Nephron (organoid): ENCODE data around the gene ITIH4.

Experiments used
- H3K27ac Mint-ChIP-seq, 3 experiments: 2 replicates each; pipeline ENCODE4 v1.8.0; 2020; ENCODE audit warnings: mixed read lengths in 3 of 3, mild to moderate bottlenecking in 2 of 3, moderate library complexity in 1 of 3
- H3K27me3 Mint-ChIP-seq: 2 replicates; pipeline ENCODE4 v1.8.0; 2021; ENCODE audit warnings: low read depth, mild to moderate bottlenecking, moderate library complexity, mixed read lengths
- H3K36me3 Mint-ChIP-seq: 2 replicates; pipeline ENCODE4 v1.8.0; 2020; ENCODE audit warnings: low read depth, mixed read lengths
- H3K4me1 Mint-ChIP-seq: 2 replicates; pipeline ENCODE4 v1.8.0; 2020; ENCODE audit warnings: mixed read lengths
- H3K4me3 Mint-ChIP-seq, 3 experiments: 2 replicates each; pipeline ENCODE4 v1.8.0; 2020; ENCODE audit warnings: mild to moderate bottlenecking in 3 of 3, mixed read lengths in 3 of 3, moderate library complexity in 2 of 3
- H3K9me3 Mint-ChIP-seq: 2 replicates; pipeline ENCODE4 v1.8.0; 2020; ENCODE audit warnings: mixed read lengths
- TF ChIP-seq, protein P1 (sequence below), 3 experiments: fragments of 200-600 bp; sonication (generic); IDR thresholded peaks; one replicate each; pipeline ENCODE4 v1.5.0; 2021; ENCODE audit warnings: antibody characterized with exemption in 3 of 3; ENCODE audit not compliant: unreplicated experiment in 3 of 3

ITIH4 gene

DNA sequence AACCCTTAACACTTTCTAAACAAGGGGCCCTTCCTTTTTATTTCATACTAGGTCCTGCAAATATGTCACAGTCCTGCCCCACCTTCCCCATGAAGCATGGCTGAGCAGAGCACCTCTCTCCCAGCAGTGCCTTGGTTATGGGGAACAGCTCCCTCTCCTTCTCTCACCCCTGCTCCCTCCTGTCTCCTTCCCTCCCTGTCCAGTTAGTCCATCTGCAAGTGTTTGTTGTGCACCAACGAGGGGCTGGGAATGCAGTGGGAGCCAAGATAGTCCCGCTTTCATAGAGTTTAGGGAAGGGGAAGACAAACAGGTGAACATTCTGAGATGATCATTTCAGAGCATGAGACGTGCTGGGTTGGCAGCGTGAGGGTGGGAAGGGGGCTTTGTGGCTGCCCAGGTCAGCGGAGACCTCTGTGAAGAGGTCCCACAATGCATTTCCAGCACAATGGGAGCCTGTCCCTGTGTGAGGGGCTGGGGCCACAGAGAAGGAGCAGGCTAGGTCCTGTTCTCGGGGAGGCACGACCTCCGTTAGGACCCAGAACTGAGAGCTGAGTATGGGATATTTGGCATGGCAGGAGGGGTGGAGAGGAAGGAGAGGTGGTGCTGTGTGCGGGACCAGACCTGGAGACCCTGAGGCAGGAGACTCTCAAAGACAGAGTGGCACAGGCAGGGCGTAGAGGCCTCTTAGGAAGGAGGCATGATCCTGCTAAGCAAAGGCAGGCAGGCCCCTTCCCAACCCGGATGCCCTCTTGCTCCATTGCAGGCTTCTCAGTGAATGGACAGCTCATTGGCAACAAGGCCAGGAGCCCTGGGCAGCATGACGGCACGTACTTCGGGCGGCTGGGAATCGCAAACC lies 41.4 kb downstream of the ITIH4 start:
- no peaks in the 10 kb centered on the region for H3K4me1 Mint-ChIP-seq
- no peaks in the 10 kb centered on the region for H3K36me3 Mint-ChIP-seq
- H3K9me3 Mint-ChIP-seq, result no peaks in the 10 kb centered on the region
- no peak overlapping the region for H3K27ac Mint-ChIP-seq
- TF ChIP-seq, protein P1, sequence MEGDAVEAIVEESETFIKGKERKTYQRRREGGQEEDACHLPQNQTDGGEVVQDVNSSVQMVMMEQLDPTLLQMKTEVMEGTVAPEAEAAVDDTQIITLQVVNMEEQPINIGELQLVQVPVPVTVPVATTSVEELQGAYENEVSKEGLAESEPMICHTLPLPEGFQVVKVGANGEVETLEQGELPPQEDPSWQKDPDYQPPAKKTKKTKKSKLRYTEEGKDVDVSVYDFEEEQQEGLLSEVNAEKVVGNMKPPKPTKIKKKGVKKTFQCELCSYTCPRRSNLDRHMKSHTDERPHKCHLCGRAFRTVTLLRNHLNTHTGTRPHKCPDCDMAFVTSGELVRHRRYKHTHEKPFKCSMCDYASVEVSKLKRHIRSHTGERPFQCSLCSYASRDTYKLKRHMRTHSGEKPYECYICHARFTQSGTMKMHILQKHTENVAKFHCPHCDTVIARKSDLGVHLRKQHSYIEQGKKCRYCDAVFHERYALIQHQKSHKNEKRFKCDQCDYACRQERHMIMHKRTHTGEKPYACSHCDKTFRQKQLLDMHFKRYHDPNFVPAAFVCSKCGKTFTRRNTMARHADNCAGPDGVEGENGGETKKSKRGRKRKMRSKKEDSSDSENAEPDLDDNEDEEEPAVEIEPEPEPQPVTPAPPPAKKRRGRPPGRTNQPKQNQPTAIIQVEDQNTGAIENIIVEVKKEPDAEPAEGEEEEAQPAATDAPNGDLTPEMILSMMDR (IDR thresholded peaks at IDR 0.05; ENCODE audit: unreplicated experiment in 3 of 3), result no peak
- peaks cover 8% of the 10 kb centered on the region for H3K27me3 Mint-ChIP-seq
- no peak overlapping the region for H3K4me3 Mint-ChIP-seq

DNA sequence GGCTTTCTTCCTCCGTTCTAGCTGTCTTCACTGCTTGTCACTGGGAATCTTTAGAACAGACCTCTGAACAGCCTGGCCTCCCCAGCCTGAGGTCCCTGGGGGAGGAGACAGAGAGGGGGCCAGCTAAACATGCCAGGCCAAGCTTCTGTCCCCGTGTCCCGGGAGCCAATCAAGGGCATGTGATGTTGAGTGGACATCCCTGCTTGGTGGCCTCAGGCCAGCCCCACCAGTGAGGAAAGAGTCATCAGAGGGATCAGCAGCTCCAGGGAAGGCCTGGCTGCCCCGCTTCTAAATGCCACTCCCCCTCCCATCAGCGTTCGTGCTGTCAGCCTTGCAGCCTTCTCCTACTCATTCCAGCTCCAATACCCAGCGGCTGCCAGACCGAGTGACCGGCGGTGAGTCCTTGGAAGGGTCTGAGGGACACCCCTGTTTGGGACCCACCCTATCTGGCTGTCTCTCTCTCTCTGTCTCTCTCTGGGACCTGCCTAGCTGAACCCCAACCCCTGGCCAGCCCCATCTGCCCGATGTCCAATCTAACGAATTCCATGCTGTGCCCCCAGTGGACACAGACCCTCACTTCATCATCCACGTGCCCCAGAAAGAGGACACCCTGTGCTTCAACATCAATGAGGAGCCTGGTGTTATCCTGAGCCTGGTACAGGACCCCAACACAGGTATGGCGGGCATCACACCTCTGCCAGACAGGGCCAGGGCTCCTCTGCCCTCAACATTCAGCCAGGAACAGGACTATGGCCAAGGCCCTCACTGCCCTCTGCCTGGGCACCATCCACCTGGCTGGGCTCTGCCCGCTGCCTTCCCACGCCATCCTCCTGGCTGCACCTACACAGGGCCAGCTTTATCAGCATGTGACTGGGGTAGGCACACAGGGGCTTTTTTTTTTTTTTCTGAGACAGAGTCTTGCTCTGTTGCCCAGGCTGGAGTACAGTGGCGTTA lies 42.5 kb downstream of the ITIH4 start:
- Mint-ChIP-seq H3K27ac (no peak overlapping the region), H3K27me3 (peaks cover 17% of the 10 kb centered on the region), H3K4me3 (no peak overlapping the region), H3K36me3 (no peaks in the 10 kb centered on the region), H3K9me3 (no peaks in the 10 kb centered on the region), H3K4me1 (no peaks in the 10 kb centered on the region)
- TF ChIP-seq, protein P1 (IDR thresholded peaks at IDR 0.05; ENCODE audit: unreplicated experiment in 3 of 3), result no peak

DNA sequence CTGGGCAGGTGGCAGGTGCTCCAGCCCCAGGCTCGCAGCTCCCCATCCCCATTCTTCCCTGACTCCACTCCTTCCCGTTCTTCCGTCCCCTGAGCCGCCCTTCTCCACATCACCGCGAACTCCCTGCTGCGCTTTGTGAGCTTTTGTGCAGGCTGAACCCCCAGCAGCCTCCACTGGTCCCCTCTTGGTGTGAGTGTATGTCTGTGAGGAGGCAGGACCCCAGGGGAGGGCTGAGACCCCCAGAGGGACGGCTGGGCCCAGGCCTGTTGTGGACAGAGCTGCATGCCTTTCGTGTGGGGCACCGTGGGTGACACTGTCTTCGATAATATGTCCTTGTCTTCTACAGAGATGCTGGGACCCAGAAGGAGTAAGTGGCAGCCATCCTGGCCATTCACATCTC lies 43.2 kb downstream of the ITIH4 start:
- H3K27me3 Mint-ChIP-seq, result peaks cover 24% of the 10 kb centered on the region
- no peaks in the 10 kb centered on the region for H3K9me3 Mint-ChIP-seq
- TF ChIP-seq, protein P1 (IDR thresholded peaks at IDR 0.05; ENCODE audit: unreplicated experiment in 3 of 3), result no peak
- H3K36me3 Mint-ChIP-seq, result no peaks in the 10 kb centered on the region
- no peak overlapping the region for H3K27ac Mint-ChIP-seq
- H3K4me1 Mint-ChIP-seq, result no peaks in the 10 kb centered on the region
- no peak overlapping the region for H3K4me3 Mint-ChIP-seq

DNA sequence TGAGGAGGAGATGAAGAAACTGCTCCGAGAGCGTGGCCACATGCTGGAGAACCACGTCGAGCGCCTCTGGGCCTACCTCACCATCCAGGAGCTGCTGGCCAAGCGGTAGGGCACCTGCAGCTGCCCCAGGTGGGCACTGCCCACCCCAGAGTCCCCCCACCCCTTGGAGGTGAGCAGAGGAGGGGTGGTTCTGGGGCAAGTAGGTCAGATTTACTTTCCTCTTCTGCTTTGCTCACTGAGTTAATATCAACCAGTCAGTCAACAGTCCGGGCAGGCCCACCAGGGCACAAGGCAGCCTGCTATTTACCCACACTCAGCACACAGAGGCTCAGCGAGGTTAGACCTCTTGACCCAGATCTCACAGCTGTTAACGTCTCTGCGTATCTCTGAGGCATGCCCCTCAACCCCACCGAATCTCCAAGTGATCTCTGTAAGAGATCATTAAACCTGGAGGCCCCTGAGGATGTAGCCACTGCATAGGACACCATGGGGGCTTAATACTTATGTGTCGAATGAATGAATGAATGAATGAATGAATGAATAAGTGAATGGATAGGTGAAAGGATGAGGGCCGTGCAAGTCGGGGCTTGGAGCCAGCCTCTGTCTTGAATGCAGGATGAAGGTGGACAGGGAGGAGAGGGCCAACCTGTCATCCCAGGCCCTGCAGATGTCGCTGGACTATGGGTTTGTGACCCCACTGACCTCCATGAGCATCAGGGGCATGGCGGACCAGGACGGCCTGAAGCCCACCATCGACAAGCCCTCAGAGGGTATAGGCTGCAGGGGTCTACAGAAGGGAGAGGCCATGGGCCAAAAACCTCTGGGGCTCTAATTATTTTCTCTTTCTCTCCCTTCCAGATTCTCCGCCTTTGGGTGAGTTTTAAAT lies 43.9 kb downstream of the ITIH4 start:
- TF ChIP-seq, protein P1 (IDR thresholded peaks at IDR 0.05; ENCODE audit: unreplicated experiment in 3 of 3), result no peak
- Mint-ChIP-seq H3K4me3 (no peak overlapping the region), H3K27ac (no peak overlapping the region), H3K27me3 (peaks cover 31% of the 10 kb centered on the region), H3K4me1 (no peaks in the 10 kb centered on the region), H3K36me3 (no peaks in the 10 kb centered on the region), H3K9me3 (no peaks in the 10 kb centered on the region)

DNA sequence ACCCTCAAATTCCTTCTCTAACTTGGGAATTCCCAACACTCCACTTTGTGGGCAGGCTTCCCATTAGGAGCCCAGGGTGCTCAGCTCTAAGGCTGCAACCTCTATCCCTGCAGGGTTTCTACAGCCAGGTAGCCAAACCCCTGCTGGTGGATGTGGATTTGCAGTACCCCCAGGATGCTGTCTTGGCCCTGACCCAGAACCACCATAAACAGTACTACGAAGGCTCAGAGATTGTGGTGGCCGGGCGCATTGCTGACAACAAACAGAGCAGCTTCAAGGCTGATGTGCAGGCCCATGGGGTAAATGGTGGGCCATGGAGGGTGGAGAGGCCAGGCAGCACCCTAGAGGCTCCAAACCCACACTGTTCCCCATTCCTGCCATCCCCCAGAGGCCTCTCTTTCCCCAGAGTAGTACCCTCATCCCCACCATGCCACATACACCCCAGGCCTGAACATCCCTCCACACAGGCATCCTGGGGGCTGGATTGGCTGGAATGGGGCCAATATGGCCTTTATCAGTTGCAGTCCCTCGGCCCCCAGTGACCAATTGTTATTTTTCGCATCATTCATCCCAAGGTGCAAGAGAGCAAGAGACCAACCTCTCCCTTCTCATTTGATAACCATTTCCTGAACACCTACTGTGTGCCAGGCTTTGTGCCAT lies 45.4 kb downstream of the ITIH4 start:
- TF ChIP-seq, protein P1 (IDR thresholded peaks at IDR 0.05; ENCODE audit: unreplicated experiment in 3 of 3), result no peak
- Mint-ChIP-seq H3K27me3 (peaks cover 32% of the 10 kb centered on the region), H3K36me3 (no peaks in the 10 kb centered on the region), H3K27ac (no peak overlapping the region), H3K4me3 (no peak overlapping the region), H3K9me3 (no peaks in the 10 kb centered on the region), H3K4me1 (no peaks in the 10 kb centered on the region)
